IMR-90 (cell line): Measurements from ENCODE around the gene MRFAP1L1. TPM values are rescaled to one million over a fixed set of nuclear protein-coding genes. Genes with fewer than 3 reads are reported as not detected.

Experiments
- ATAC-seq: fragments of 200-7000 bp; cut with Tn5 transposase; 2 replicates; pipeline ENCODE4 v1.9.1; 2020; ENCODE audit warnings: low read depth, mild to moderate bottlenecking, moderate library complexity
- BruUV-seq: library from RNA; stranded (reverse); fragments of 400-500 nt; replicated peaks from 2 replicates; lab custom pipeline; 2021; lab: Mats Ljungman, UMichigan
- CTCF ChIA-PET: fragments of 300-600 bp; formaldehyde crosslinking; extraction: SDS; loops from one replicate; lab custom pipeline; 2021; ENCODE audit warnings: antibody characterized with exemption; lab: Yijun Ruan, JAX
- POLR2A ChIA-PET: fragments of 300-600 bp; sonication (Branson Sonifier 250); formaldehyde crosslinking; loops from one replicate; lab custom pipeline; 2022; ENCODE audit warnings: antibody characterized with exemption; ENCODE audit not compliant: unreplicated experiment; lab: Charles Lee
- DNase-seq: peaks from one replicate; pipeline ENCODE4 v3.0.0; 2013
- H2AFZ ChIP-seq: replicated peaks from 2 replicates; pipeline ENCODE3; 2013; ENCODE audit warnings: low read length, mild to moderate bottlenecking; ENCODE audit not compliant: poor library complexity
- H2AK5ac ChIP-seq: 2 replicates; pipeline ENCODE4 v1.6.1; 2013; ENCODE audit warnings: low read depth, low read length, inconsistent platforms
- H2AK9ac ChIP-seq: replicated peaks from 2 replicates; pipeline ENCODE3; 2013; ENCODE audit warnings: mild to moderate bottlenecking, low read depth, low read length, moderate library complexity; ENCODE audit not compliant: poor library complexity
- H2BK120ac ChIP-seq: 2 replicates; pipeline ENCODE4 v1.6.1; 2013; ENCODE audit warnings: low read depth, low read length, inconsistent platforms
- H2BK15ac ChIP-seq: 3 replicates; pipeline ENCODE4 v1.6.1; 2013; ENCODE audit warnings: low read depth, low read length, inconsistent platforms
- H2BK20ac ChIP-seq: 2 replicates; pipeline ENCODE4 v1.6.1; 2013; ENCODE audit warnings: low read depth, mild to moderate bottlenecking, inconsistent platforms, low read length, moderate library complexity
- H2BK5ac ChIP-seq: 2 replicates; pipeline ENCODE4 v1.6.1; 2013; ENCODE audit warnings: mild to moderate bottlenecking, low read depth, low read length, inconsistent platforms; ENCODE audit not compliant: poor library complexity, severe bottlenecking
- H3K14ac ChIP-seq: replicated peaks from 2 replicates; pipeline ENCODE4 v1.6.1; 2013; ENCODE audit warnings: low read depth, low read length, inconsistent platforms
- H3K18ac ChIP-seq: 2 replicates; pipeline ENCODE4 v1.6.1; 2013; ENCODE audit warnings: low read depth, low read length, control low read depth
- H3K23ac ChIP-seq: 2 replicates; pipeline ENCODE4 v1.6.1; 2013; ENCODE audit warnings: low read depth, low read length, inconsistent platforms
- H3K27ac ChIP-seq: 2 replicates; pipeline ENCODE4 v1.5.1; 2013; ENCODE audit warnings: mild to moderate bottlenecking, control low read depth, low read length; ENCODE audit not compliant: insufficient read depth
- H3K27me3 ChIP-seq: 2 replicates; pipeline ENCODE4 v1.6.1; 2013; ENCODE audit warnings: low read length; ENCODE audit not compliant: control insufficient read depth, insufficient read depth
- H3K36me3 ChIP-seq: 2 replicates; pipeline ENCODE4 v1.6.1; 2013; ENCODE audit warnings: low read length, mixed read lengths; ENCODE audit not compliant: control insufficient read depth, insufficient read depth
- H3K4ac ChIP-seq: 2 replicates; pipeline ENCODE4 v1.6.1; 2013; ENCODE audit warnings: low read depth, low read length, inconsistent platforms
- H3K4me1 ChIP-seq: 2 replicates; pipeline ENCODE4 v1.6.1; 2013; ENCODE audit warnings: low read length, mixed read lengths; ENCODE audit not compliant: control insufficient read depth, insufficient read depth
- H3K4me2 ChIP-seq: 2 replicates; pipeline ENCODE4 v1.6.1; 2013; ENCODE audit warnings: low read depth, mild to moderate bottlenecking, control low read depth, low read length, moderate library complexity
- H3K4me3 ChIP-seq: 2 replicates; pipeline ENCODE4 v1.5.1; 2013; ENCODE audit warnings: low read depth, mild to moderate bottlenecking, control low read depth, low read length, moderate library complexity; ENCODE audit not compliant: insufficient read depth
- H3K56ac ChIP-seq: 2 replicates; pipeline ENCODE4 v1.6.1; 2013; ENCODE audit warnings: low read length, inconsistent platforms; ENCODE audit not compliant: insufficient read depth; ENCODE audit errors: extremely low read depth
- H3K79me1 ChIP-seq, 2 experiments: 2 replicates each; pipeline ENCODE4 v1.6.1; 2013; ENCODE audit warnings: low read length in 2 of 2, inconsistent platforms in 1 of 2, low read depth in 1 of 2
- H3K9ac ChIP-seq: 2 replicates; pipeline ENCODE4 v1.6.1; 2013; ENCODE audit warnings: low read depth, low read length, control low read depth
- H3K9me1 ChIP-seq: 2 replicates; pipeline ENCODE4 v1.6.1; 2013; ENCODE audit warnings: low read length, inconsistent platforms; ENCODE audit not compliant: insufficient read depth
- H3K9me3 ChIP-seq: 2 replicates; pipeline ENCODE4 v1.6.1; 2013; ENCODE audit warnings: low read length; ENCODE audit not compliant: control insufficient read depth, insufficient read depth
- H4K20me1 ChIP-seq: 2 replicates; pipeline ENCODE4 v1.6.1; 2013; ENCODE audit warnings: low read length, inconsistent platforms; ENCODE audit not compliant: insufficient read depth
- H4K5ac ChIP-seq: 2 replicates; pipeline ENCODE4 v1.6.1; 2013; ENCODE audit warnings: mild to moderate bottlenecking, low read depth, low read length, control low read depth
- H4K8ac ChIP-seq, 2 experiments: 2 replicates each; pipeline ENCODE4 v1.6.1; 2013; ENCODE audit warnings: low read depth in 2 of 2, low read length in 2 of 2, control low read depth in 1 of 2, inconsistent platforms in 1 of 2
- H4K91ac ChIP-seq: 2 replicates; pipeline ENCODE4 v1.6.1; 2013; ENCODE audit warnings: low read depth, low read length, inconsistent platforms; ENCODE audit not compliant: insufficient read depth
- CEBPB ChIP-seq: IDR thresholded peaks from 2 replicates; pipeline ENCODE4 v1.6.1; 2012; ENCODE audit warnings: low read depth, low read length, improper control_type of control experiment
- ELK1 ChIP-seq: fragments of 150-350 bp; IDR thresholded peaks from 2 replicates; pipeline ENCODE4 v1.6.1; 2016; ENCODE audit warnings: low read depth, mild to moderate bottlenecking, low read length, moderate library complexity, borderline replicate concordance
- FOS ChIP-seq: fragments of 150-350 bp; IDR thresholded peaks from 2 replicates; pipeline ENCODE4 v1.6.1; 2016; ENCODE audit warnings: low read depth, low read length
- WGBS, 2 experiments: methylation state at CpG; one replicate each; pipeline versions ENCODE4 v1.1.5 to v1.1.7; 2013; ENCODE audit warnings: missing lambda C conversion rate in 2 of 2; ENCODE audit not compliant: insufficient read length in 1 of 2; ENCODE audit errors: extremely low coverage in 2 of 2; 5-methylcytosine and 5-hydroxymethylcytosine counted together
- dilution Hi-C: fragments of 300-500 bp; cut with HindIII; formaldehyde crosslinking; loops from one replicate; pipeline ENCODE4 v1.14.3; 2018; ENCODE audit warnings: low sequenced_read_pairs; ENCODE audit not compliant: unreplicated experiment
- in situ Hi-C: fragments of 300-500 bp; cut with MboI; formaldehyde crosslinking; loops from 3 replicates; pipeline ENCODE4 v1.14.3; 2019; ENCODE audit warnings: low sequenced_read_pairs, inconsistent platforms, mixed read lengths
- intact Hi-C: fragments of 100-400 bp; cut with micrococcal nuclease; formaldehyde crosslinking; loops from 2 replicates; pipeline ENCODE4 v1.10.0; 2022
- polyA plus RNA-seq, 3 experiments: library from polyadenylated mRNA; depleted of rRNA; stranded (reverse); fragments of >200 nt; gene quantifications; 2 replicates each; pipeline ENCODE4 v1.2.3, GENCODE V29; 2012; ENCODE audit warnings: low replicate concordance in 1 of 3
- total RNA-seq: library from RNA; depleted of rRNA; stranded (reverse); fragments of >200 nt; gene quantifications from 2 replicates; pipeline ENCODE4 v1.2.3, GENCODE V29; 2012

The MRFAP1L1 gene
- total and polyA plus RNA-seq, 2 of the 4 experiments (the other 2 are of a cell fraction), result 31.7 to 47.0 TPM

- no peak overlapping the region for H3K27ac ChIP-seq
- H4K8ac ChIP-seq, result no peak overlapping the region
- H3K18ac ChIP-seq, result no peak overlapping the region
- H3K4me1 ChIP-seq, result peaks cover 8% of the 10 kb centered on the region
- H3K23ac ChIP-seq, result no peak overlapping the region
- no peak overlapping the region for H2AK9ac ChIP-seq
- ChIA-PET CTCF (no interaction called here), POLR2A (no interaction called here)
- no peak overlapping the region for H3K14ac ChIP-seq
- H3K9me1 ChIP-seq, result no peaks in the 10 kb centered on the region; the same call in 1 of the 2 replicates
- H3K4me3 ChIP-seq, result no peak overlapping the region
- no peak overlapping the region for H2BK120ac ChIP-seq
- no peaks in the 10 kb centered on the region for H3K36me3 ChIP-seq
- no peaks in the 10 kb centered on the region for H4K20me1 ChIP-seq
- WGBS, 2 experiments, result 72% methylated on average over 4 of the region's 11 CpGs; no CpG with 5 or more reads in 1 of the 2 experiments
- no peak overlapping the region for H2BK5ac ChIP-seq
- H3K9ac ChIP-seq, result no peak overlapping the region
- H3K4ac ChIP-seq, result no peak overlapping the region
- no peak overlapping the region for H4K91ac ChIP-seq
- intact Hi-C loops (no loop called here), in situ Hi-C loops (no loop called here), dilution Hi-C loops (no loop called here)
- BruUV-seq, result no TSS peak
- no peak overlapping the region for H4K5ac ChIP-seq
- no peak overlapping the region for H2BK20ac ChIP-seq
- ATAC-seq, result no peak
- H3K27me3 ChIP-seq, result peaks cover 5% of the 10 kb centered on the region
- no peak overlapping the region for H2AK5ac ChIP-seq
- no peak overlapping the region for H2AFZ ChIP-seq
- DNase-seq, result no peak
- no peak overlapping the region for H3K4me2 ChIP-seq
- no peak overlapping the region for H3K56ac ChIP-seq
- TF ChIP-seq ELK1 (no peak), FOS (no peak), CEBPB (no peak)
- H3K79me1 ChIP-seq, result no peaks in the 10 kb centered on the region
- no peak overlapping the region for H2BK15ac ChIP-seq
- H3K9me3 ChIP-seq, result no peaks in the 10 kb centered on the region
Measured at GRCh38 chr4:6747294-6748051, 37.8 kb upstream of the MRFAP1L1 start.
